Right atrium auricular region (tissue), 2 donors: ENCODE results near the gene SSBP4. TPM values are rescaled to one million over a fixed set of nuclear protein-coding genes. Genes with fewer than 3 reads are reported as not detected.
A peak's percentile ranks its signal among the peaks of the same experiment; 100 is the strongest.

Source experiments
- DNase-seq: peaks from one replicate; pipeline ENCODE4 v3.0.0-alpha.2; 2019; ENCODE audit warnings: low spot score
- H3K27ac ChIP-seq, 2 donors: fragments of 200-600 bp; sonication (generic); 1 replicate in 1 of 2; 2 replicates in 1 of 2; pipeline ENCODE4 v1.5.1; 2016 to 2019
- H3K27me3 ChIP-seq, 2 donors: fragments of 200-600 bp; sonication (generic); one replicate each; pipeline versions ENCODE4 v1.5.1 to v1.6.0; 2017 to 2019
- H3K36me3 ChIP-seq: fragments of 200-600 bp; sonication (generic); one replicate; pipeline ENCODE4 v1.5.1; 2016
- H3K4me1 ChIP-seq, 2 donors: fragments of 200-600 bp; sonication (generic); one replicate each; pipeline versions ENCODE4 v1.5.1 to v1.6.0; 2017 to 2019
- H3K4me3 ChIP-seq, 2 donors: fragments of 200-600 bp; sonication (generic); 1 replicate in 1 of 2; 2 replicates in 1 of 2; pipeline ENCODE4 v1.5.1; 2017 to 2019; ENCODE audit warnings: mild to moderate bottlenecking in 1 of 2, moderate library complexity in 1 of 2
- H3K9me3 ChIP-seq, 2 donors: fragments of 200-600 bp; sonication (generic); one replicate each; pipeline ENCODE4 v1.5.1; 2019
- total RNA-seq, 2 donors: library from RNA; depleted of rRNA; stranded (reverse); fragments of >200 nt; gene quantifications; one replicate each; pipeline ENCODE4 v1.1.0, GENCODE V29; 2016
- TF ChIP-seq, protein P1 (sequence below), 2 donors: fragments of 200-600 bp; sonication (generic); IDR thresholded peaks; one replicate each; pipeline ENCODE4 v1.5.1; 2019; ENCODE audit warnings: antibody characterized with exemption in 2 of 2

SSBP4 gene
- total RNA-seq, 2 donors from 2014 or later, result 31.7 to 59.5 TPM

DNA sequence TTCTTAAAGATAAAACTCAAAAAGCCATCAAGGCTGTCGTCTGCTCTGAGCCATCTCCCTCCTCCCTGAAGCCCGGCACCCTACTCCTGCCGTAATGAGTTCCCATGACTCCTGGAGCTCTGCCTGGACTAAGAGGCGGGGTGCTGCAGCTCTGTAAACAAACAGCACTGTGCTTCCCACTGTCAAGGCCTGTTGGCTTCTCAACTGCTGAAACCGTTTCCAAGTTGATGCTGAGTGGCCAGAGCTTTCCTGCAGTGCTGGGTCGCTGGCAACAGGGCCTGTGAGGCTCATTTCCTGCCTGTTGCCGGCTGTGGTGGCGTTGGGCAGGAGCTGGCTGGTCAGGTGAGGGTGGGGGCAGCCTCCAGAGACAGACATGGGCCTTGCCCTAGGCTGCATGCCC, 45.4 kb downstream of the SSBP4 start:
- peaks cover 17% of the 10 kb centered on the region for H3K36me3 ChIP-seq
- peak overlapping the region; percentile 81 to 90 for H3K27ac ChIP-seq
- peaks cover 0 to 82% of the 10 kb centered on the region in 2 donors for H3K4me1 ChIP-seq
- TF ChIP-seq, protein P1, sequence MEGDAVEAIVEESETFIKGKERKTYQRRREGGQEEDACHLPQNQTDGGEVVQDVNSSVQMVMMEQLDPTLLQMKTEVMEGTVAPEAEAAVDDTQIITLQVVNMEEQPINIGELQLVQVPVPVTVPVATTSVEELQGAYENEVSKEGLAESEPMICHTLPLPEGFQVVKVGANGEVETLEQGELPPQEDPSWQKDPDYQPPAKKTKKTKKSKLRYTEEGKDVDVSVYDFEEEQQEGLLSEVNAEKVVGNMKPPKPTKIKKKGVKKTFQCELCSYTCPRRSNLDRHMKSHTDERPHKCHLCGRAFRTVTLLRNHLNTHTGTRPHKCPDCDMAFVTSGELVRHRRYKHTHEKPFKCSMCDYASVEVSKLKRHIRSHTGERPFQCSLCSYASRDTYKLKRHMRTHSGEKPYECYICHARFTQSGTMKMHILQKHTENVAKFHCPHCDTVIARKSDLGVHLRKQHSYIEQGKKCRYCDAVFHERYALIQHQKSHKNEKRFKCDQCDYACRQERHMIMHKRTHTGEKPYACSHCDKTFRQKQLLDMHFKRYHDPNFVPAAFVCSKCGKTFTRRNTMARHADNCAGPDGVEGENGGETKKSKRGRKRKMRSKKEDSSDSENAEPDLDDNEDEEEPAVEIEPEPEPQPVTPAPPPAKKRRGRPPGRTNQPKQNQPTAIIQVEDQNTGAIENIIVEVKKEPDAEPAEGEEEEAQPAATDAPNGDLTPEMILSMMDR (IDR thresholded peaks at IDR 0.05), result no peak
- no peaks in the 10 kb centered on the region for H3K27me3 ChIP-seq
- DNase-seq, result peak; percentile 88
- H3K4me3 ChIP-seq, result no peak overlapping the region
- H3K9me3 ChIP-seq, result no peaks in the 10 kb centered on the region

DNA sequence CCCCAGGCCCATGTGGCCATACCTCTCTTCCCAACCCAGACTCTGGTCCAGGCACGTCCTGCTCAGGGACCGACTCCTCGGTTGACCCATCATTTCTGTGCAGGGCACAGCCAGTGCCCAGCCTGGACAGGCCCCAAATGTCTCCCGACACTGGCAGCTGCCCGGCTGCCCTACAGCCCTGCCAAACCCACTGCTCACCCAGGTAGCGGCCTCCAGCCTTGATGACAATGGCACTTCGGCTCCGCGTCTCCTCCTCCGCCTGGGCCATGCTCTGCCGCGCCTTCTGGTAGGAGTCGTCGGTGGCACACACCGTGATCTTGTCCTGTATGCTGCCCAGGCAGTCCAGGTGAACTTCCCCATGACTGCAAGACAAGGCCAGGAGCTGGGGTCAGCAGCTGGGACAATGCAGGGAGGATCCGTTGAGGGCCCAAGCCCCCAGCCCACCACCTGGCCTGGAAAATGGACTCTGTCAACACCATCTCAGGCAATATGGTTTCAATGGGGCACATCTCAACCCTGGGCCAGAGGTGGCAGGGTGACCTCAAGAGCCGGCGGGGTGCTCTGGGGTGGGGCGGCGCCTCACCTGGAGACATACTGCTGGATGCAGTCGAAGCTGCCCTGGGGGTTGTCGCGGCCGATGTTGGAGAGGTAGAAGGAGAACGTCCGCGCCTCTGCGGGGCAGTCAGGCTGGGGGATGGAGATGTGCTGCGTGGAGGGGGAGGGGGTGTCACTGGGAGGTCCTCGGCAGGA, 46.2 kb downstream of the SSBP4 start:
- H3K4me3 ChIP-seq, result no peak overlapping the region

DNA sequence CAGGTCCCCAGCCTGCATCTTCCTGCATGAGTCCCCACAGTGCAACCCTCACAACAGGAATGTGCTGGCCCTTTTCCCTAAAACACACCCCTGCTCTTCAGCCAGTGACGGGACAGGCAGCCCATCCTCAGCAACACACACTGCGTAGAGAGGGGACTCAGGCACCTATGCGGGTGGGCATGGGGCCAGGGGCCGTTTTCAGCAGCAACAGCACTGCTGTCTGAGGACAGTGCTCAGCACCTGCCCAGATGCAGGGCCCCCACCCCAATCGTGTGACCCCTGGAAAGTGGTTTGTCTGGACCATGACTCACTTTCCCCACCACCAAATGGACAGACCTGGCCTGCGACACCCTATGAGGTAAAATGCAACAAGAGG, 46.8 kb downstream of the SSBP4 start:
- peaks cover 0 to 81% of the 10 kb centered on the region in 2 donors for H3K4me1 ChIP-seq

More for the DNA sequence above, 46.2 kb downstream of the SSBP4 start:
- Histone ChIP-seq H3K4me1 (peaks cover 0 to 82% of the 10 kb centered on the region in 2 donors), H3K9me3 (no peaks in the 10 kb centered on the region), H3K36me3 (peaks cover 15% of the 10 kb centered on the region), H3K27me3 (no peaks in the 10 kb centered on the region), H3K27ac (peak overlapping the region; percentile 81 to 90)
- DNase-seq, result no peak
- TF ChIP-seq, protein P1 (IDR thresholded peaks at IDR 0.05), result no peak

DNA sequence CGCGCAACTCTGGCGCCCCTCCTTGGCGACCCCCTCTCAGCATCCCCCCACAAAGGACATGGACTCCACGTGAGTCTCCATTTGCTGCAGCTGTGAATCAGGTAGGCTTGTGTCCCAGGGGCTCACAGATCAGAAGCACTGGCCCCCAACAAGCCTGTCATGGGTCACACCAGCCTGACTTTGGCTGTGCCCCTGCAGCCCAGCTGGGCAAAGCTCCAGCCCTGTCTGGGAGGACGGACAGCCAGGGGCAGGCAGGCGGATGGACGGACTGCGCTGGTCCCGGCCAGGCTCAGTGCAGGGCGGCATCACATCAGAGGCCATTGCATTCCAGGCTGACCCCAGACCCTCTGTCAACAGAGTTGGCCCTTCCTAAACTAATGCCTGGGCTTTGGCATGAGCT, 47.2 kb downstream of the SSBP4 start:
- Histone ChIP-seq H3K27ac (peak overlapping the region; percentile 81 to 90), H3K27me3 (no peaks in the 10 kb centered on the region), H3K4me1 (peaks cover 0 to 77% of the 10 kb centered on the region in 2 donors), H3K4me3 (no peak overlapping the region), H3K9me3 (no peaks in the 10 kb centered on the region), H3K36me3 (peaks cover 15% of the 10 kb centered on the region)
- no peak for DNase-seq
- TF ChIP-seq, protein P1 (IDR thresholded peaks at IDR 0.05), result no peak

More for the DNA sequence above, 46.8 kb downstream of the SSBP4 start:
- Histone ChIP-seq H3K9me3 (no peaks in the 10 kb centered on the region), H3K36me3 (peaks cover 15% of the 10 kb centered on the region), H3K27me3 (no peaks in the 10 kb centered on the region), H3K4me3 (no peak overlapping the region), H3K27ac (peak overlapping the region; percentile 81 to 90)
- no peak for DNase-seq
- TF ChIP-seq, protein P1 (IDR thresholded peaks at IDR 0.05), result no peak

- H3K9me3 ChIP-seq, result no peaks in the 10 kb centered on the region
- TF ChIP-seq, protein P1 (IDR thresholded peaks at IDR 0.05), result no peak
- no peaks in the 10 kb centered on the region for H3K27me3 ChIP-seq
- DNase-seq, result no peak
- H3K4me1 ChIP-seq, result peaks cover 0 to 70% of the 10 kb centered on the region in 2 donors
- peaks cover 24% of the 10 kb centered on the region for H3K36me3 ChIP-seq
- H3K27ac ChIP-seq, result no peak overlapping the region
- H3K4me3 ChIP-seq, result no peak overlapping the region
These were observed 48.8 kb downstream of the SSBP4 start for GRCh38 chr19:18467978-18468377.
